HepG2 (cell line): ENCODE data around the gene CNTNAP1.

Experiments
- GMEB1 ChIP-seq: sonication (generic); formaldehyde crosslinking; IDR thresholded peaks from 2 replicates; pipeline ENCODE4 v1.5.1; 2020; ENCODE audit warnings: missing genetic modification reagents, mild to moderate bottlenecking, borderline replicate concordance
- POLR2AphosphoS5 ChIP-seq: IDR thresholded peaks from 2 replicates; pipeline ENCODE4 v1.6.1; 2012; ENCODE audit warnings: low read depth, low read length

- TF ChIP-seq POLR2AphosphoS5: no peak
- no peak for TF ChIP-seq GMEB1 (CRISPR knock-in tag)
Observed at GRCh38 chr17:42655528-42655927, 26.8 kb upstream of the CNTNAP1 start.
